Activated T-cell treated with anti-CD3 and anti-CD28 coated beads for 1 hour (primary cell): ENCODE data around the gene STING1.

Experiments
- DNase-seq: peaks from one replicate; pipeline ENCODE4 v3.0.0-alpha.2; 2020; ENCODE audit warnings: low read depth

The STING1 gene

GRCh38 chr5:139439013-139439903 is 43.3 kb downstream of the STING1 start, which contains the start of gene DNAJC18:
Gene DNAJC18, minus strand, starts transcription at chr5:139439525. Its CDS starts 80 bp downstream, at chr5:139439445.
- DNase-seq, result peak; percentile 83

- DNase-seq, result no peak
These were observed 43.9 kb downstream of the STING1 start for GRCh38 chr5:139438707-139439012.

GRCh38 chr5:139435676-139436075 is 46.9 kb downstream of the STING1 start:
- DNase-seq, result no peak

DNA sequence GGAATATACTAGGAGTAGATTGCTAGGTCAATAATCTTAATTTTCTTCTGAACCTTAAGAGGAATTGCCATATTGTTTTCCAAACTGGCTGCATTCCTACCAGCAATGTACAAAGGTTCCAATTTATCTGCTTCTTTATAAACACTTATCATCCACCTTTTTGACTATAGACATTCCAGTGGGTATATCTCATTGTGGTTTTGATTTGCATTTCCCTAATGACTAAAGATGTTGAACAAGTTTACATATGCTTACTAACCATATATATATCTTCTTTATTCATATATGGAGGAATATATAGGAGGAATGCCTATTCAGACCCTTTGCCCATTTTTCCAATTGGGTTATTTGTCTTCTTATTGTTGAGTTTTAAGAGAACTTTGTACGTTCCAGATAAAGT is 50.9 kb downstream of the STING1 start:
- no peak for DNase-seq

- no peak for DNase-seq
These were observed 52.5 kb downstream of the STING1 start for GRCh38 chr5:139430015-139430414.

GRCh38 chr5:139426203-139426885 is 56.2 kb downstream of the STING1 start:
- no peak for DNase-seq
